Lower lobe of right lung (tissue), 2 donors: ENCODE measurements around the gene SLC25A10. TPM values are rescaled to one million over a fixed set of nuclear protein-coding genes. Genes with fewer than 3 reads are reported as not detected.

Experiments used
- ATAC-seq, 2 donors: fragments of 200-7000 bp; cut with Tn5 transposase; one replicate each; pipeline ENCODE4 v1.9.1; 2020 to 2022; ENCODE audit warnings: mild to moderate bottlenecking in 2 of 2, moderate library complexity in 2 of 2
- DNase-seq: peaks from one replicate; pipeline ENCODE4 v3.0.0-alpha.2; 2020
- H3K27ac ChIP-seq: fragments of 200-600 bp; one replicate; pipeline ENCODE4 v1.8.0; 2022
- H3K27me3 ChIP-seq: fragments of 200-600 bp; one replicate; pipeline ENCODE4 v1.8.0; 2022; ENCODE audit warnings: low read depth
- H3K36me3 ChIP-seq: fragments of 200-600 bp; one replicate; pipeline ENCODE4 v1.8.0; 2022; ENCODE audit warnings: mild to moderate bottlenecking
- H3K4me1 ChIP-seq: fragments of 200-600 bp; one replicate; pipeline ENCODE4 v1.8.0; 2022
- H3K4me3 ChIP-seq: fragments of 200-600 bp; one replicate; pipeline ENCODE4 v1.8.0; 2022; ENCODE audit warnings: mild to moderate bottlenecking
- H3K9me3 ChIP-seq: fragments of 200-600 bp; one replicate; pipeline ENCODE4 v1.8.0; 2022
- intact Hi-C: fragments of 100-400 bp; cut with DNase I; formaldehyde crosslinking; loops from one replicate; pipeline ENCODE4 v1.11.0; 2022
- long read RNA-seq: library from polyadenylated mRNA; unstranded; transcript quantifications from one replicate; pipeline ENCODE4 v2.0.0, GENCODE V29; 2021
- total RNA-seq: library from RNA; stranded (reverse); fragmentation: NEBNext Ultra II Directional; extraction: Animal tissue kit (Norgen Biotek cat#: 25700); gene quantifications from one replicate; pipeline ENCODE4 v1.2.1, GENCODE V29; 2021
- TF ChIP-seq, protein P1 (sequence below): fragments of 200-600 bp; IDR thresholded peaks from one replicate; pipeline ENCODE4 v1.8.0; 2022; ENCODE audit warnings: antibody characterized with exemption, mild to moderate bottlenecking
- donor health status: DM: no; HTN: yes; CAD: no; lungs with severe emphysema.

SLC25A10 gene, protein sequence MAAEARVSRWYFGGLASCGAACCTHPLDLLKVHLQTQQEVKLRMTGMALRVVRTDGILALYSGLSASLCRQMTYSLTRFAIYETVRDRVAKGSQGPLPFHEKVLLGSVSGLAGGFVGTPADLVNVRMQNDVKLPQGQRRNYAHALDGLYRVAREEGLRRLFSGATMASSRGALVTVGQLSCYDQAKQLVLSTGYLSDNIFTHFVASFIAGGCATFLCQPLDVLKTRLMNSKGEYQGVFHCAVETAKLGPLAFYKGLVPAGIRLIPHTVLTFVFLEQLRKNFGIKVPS
- 7.3 TPM for total RNA-seq
- long read RNA-seq, transcript SLC25A10-202 (11 exons, 1,885 nt): major isoform, 17 of 29 reads
- long read RNA-seq, partial matches to known transcripts: 8 of 29 reads
- long read RNA-seq, other reads (novel, unspliced or antisense): 2 of 29 reads

DNA sequence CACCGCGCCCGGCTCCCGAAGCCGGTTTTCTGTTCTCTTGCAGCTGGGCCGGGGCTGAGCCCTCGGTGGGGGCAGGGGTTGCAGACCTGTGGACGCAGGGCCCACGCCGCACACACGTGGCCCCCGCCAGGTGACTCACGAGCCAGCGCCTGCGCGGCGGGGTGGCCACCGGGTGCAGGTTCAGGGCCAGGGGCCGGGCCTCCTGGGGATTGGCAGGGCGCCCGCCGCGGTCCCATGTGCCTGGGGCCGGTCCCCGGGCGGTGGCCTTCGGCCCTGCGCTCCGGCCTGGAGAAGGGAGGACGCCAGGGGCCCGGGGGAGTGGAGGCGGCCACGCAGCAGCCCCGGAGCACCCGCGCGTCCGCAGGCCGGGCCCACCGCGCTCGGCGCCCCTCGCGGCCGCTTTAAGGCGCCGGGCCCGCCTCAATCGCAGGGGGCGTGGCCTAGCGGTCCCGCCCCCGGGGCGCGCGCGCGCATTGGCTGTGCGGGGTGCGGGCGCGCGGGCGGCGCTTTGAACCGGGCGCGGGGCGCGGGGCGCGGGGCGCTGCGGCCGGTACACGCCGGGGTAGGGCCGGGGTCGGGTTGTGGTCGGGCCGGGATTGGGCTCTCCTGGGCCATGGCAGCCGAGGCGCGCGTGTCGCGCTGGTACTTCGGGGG lies at the start of gene SLC25A10:
Gene SLC25A10, plus strand, starts transcription at position 471 of the 654 bp plus-strand sequence. Its CDS starts 143 bp downstream, at position 614.
- H3K27me3 ChIP-seq: no peaks in the 10 kb centered on the region
- peaks cover 9% of the 10 kb centered on the region for H3K36me3 ChIP-seq
- TF ChIP-seq, protein P1, sequence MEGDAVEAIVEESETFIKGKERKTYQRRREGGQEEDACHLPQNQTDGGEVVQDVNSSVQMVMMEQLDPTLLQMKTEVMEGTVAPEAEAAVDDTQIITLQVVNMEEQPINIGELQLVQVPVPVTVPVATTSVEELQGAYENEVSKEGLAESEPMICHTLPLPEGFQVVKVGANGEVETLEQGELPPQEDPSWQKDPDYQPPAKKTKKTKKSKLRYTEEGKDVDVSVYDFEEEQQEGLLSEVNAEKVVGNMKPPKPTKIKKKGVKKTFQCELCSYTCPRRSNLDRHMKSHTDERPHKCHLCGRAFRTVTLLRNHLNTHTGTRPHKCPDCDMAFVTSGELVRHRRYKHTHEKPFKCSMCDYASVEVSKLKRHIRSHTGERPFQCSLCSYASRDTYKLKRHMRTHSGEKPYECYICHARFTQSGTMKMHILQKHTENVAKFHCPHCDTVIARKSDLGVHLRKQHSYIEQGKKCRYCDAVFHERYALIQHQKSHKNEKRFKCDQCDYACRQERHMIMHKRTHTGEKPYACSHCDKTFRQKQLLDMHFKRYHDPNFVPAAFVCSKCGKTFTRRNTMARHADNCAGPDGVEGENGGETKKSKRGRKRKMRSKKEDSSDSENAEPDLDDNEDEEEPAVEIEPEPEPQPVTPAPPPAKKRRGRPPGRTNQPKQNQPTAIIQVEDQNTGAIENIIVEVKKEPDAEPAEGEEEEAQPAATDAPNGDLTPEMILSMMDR: no peak
- H3K4me1 ChIP-seq: peaks cover 33% of the 10 kb centered on the region
- no peaks in the 10 kb centered on the region for H3K9me3 ChIP-seq
- DNase-seq: peak; percentile 90
- peak within 1 kb of the TSS; percentile 60 for H3K27ac ChIP-seq
- peak; percentile 90 for ATAC-seq
- intact Hi-C loops: no loop called here
- peak within 1 kb of the TSS; percentile 86 for H3K4me3 ChIP-seq

DNA sequence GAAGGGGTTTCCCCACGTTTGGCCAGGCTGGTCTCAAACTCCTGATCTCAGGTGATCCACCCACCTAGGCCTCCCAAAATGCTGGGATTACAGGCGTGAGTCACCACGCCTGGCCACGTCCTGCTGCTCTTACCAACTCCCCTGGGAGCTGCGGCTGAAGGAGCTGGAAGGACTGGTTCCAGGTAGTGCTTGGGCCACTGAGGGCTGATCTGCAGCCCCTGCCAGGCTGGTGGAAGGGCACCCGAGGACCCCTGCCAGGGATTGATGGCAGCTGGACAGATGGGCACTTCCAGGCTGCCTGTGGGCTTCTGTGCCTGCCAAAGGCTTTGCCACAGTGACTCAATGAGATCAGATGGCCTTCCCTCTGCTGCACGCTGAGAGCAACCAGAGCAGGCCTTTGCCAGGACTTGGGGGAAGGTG lies 48.0 kb upstream of the SLC25A10 start:
- TF ChIP-seq, protein P1: no peak
- H3K36me3 ChIP-seq: peaks cover 11% of the 10 kb centered on the region
- DNase-seq (no peak), ATAC-seq (no peak)
- intact Hi-C loops: no loop called here
- H3K9me3 ChIP-seq: no peaks in the 10 kb centered on the region
- no peak overlapping the region for H3K4me3 ChIP-seq
- no peaks in the 10 kb centered on the region for H3K27me3 ChIP-seq
- H3K4me1 ChIP-seq: peaks cover 31% of the 10 kb centered on the region
- no peak overlapping the region for H3K27ac ChIP-seq

DNA sequence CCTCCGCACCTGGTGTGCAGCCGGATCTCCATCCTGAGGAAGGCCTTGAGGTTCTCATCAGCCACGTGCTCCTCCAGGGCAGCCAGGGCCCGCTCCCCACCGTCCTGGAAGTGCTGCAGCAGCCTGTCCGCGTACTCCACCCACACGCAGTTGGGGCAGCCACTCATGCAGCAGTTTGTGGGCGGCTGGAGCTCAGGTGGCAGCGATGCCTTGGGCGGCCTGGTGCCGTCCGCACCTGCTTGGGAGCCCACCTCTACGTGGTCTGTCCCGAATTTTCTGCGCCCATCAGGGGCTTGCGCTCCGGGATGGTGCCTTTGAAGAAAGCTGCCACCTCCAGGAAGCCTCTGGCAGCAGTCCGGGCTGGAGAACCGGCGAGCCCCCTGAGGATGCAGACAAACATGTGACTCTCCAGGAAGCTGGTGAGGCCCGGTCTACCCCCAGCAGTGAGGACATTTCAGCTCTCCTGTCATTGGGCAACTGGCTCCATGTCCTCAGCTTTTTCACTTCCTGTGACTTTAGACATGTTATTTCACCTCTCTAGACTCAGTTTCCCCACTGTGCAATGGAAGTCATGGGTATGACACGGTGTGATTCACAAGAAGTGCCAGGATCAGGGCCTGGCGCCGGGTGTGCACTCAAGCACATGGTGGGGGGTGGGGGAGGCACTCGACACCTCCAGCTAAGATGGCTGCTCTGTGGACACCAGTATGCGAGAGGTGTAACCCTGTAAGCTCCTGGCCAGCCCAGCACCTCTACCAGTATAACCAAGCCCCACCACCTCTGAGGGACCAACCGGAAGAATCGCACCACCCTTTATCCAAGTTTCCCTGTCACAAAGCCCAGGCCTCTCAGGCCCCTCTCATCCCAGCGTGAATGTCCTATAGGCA lies 46.6 kb upstream of the SLC25A10 start:
- ATAC-seq (peak; percentile 52 to 64), DNase-seq (peak; percentile 62)
- peaks cover 23% of the 10 kb centered on the region for H3K36me3 ChIP-seq
- peak overlapping the region; percentile 93 for H3K27ac ChIP-seq
- peaks cover 31% of the 10 kb centered on the region for H3K4me1 ChIP-seq
- peak overlapping the region; percentile 100 for H3K4me3 ChIP-seq
- TF ChIP-seq, protein P1: no peak
- no peaks in the 10 kb centered on the region for H3K27me3 ChIP-seq
- intact Hi-C loops: no loop called here
- no peaks in the 10 kb centered on the region for H3K9me3 ChIP-seq

DNA sequence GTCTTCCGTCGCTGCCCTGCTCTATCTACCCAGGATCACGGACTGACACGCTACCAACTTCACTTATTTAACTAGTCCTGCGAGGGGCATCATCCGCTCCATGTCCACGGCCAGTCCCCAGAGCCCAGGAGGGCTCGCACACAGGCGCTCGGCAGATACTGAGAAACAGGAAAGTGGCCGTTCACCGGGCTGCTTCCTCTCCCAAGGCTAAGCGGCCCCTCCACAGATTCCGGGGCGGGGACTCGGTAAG lies 46.1 kb upstream of the SLC25A10 start:
- ATAC-seq: no peak
- intact Hi-C loops: no loop called here
- TF ChIP-seq, protein P1: no peak
- H3K36me3 ChIP-seq: peaks cover 29% of the 10 kb centered on the region
- H3K27ac ChIP-seq: peak overlapping the region; percentile 93
- peak overlapping the region; percentile 100 for H3K4me3 ChIP-seq
- no peaks in the 10 kb centered on the region for H3K27me3 ChIP-seq
- H3K4me1 ChIP-seq: peaks cover 31% of the 10 kb centered on the region
- no peak for DNase-seq
- H3K9me3 ChIP-seq: no peaks in the 10 kb centered on the region

DNA sequence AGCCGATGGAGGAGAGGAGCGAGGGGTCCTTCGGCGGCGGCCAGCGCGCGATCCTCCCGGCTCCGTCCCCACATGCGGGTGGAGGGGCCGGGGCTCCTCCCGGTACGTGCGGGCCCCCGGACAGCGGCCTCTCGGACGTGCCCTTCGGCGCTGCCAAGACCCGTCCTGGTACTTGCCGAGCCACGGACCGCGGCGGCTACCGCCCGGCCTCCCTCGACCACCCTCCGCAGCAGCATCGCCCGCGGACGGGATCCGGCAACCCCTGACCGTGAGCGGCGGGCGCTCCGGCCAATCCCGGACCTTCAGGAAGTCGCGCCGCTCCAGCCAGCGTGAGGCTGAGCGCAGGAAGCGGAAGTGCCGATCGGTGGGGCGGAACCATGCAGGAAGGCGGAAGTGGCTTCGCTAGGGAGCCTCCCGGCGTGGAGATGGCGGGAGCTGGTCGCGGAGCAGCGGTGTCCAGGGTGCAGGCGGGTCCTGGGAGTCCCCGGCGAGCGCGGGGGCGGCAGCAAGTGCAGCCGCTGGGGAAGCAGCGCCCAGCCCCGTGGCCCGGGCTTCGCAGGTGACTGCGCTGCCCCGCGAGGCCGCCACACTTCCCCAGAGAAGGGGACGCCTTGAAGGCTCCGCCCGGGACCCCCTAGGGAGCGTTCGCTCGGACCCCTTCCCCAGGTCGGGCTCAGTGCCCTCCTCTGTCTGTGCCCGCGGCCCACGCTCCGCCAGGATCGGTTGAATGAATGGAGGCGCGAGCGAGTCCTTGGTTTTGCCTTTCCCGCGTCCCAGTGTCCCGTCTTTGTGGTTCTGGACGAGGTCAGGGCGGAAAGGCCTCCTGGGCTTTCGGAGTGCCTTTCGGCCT lies 45.5 kb upstream of the SLC25A10 start, which contains the start of the genes CCDC137 and OXLD1:
Gene CCDC137, plus strand, starts transcription at position 396 of the 850 bp plus-strand sequence. Its CDS starts 30 bp downstream, at position 426.
Gene OXLD1, minus strand, starts transcription at position 264 of the 850 bp plus-strand sequence. Its CDS starts 28 bp downstream, at position 236.
- Histone ChIP-seq H3K36me3 (peaks cover 34% of the 10 kb centered on the region), H3K27ac (peak within 1 kb of the TSS; percentile 93), H3K9me3 (no peaks in the 10 kb centered on the region), H3K4me1 (peaks cover 31% of the 10 kb centered on the region), H3K4me3 (peak within 1 kb of the TSS; percentile 100), H3K27me3 (no peaks in the 10 kb centered on the region)
- TF ChIP-seq, protein P1: no peak
- intact Hi-C loops: no loop called here
- peak; percentile 98 for DNase-seq
- ATAC-seq: peak; percentile 98 to 99
